SK-N-MC (cell line): ENCODE results near the gene ARSB.

Experiments used
- EZH2 ChIP-seq: fragments of 200-600 bp; sonication (generic); IDR thresholded peaks from one replicate; pipeline ENCODE4 v1.6.1; 2017; ENCODE audit warnings: antibody characterized with exemption
- POLR2AphosphoS5 ChIP-seq: IDR thresholded peaks from 2 replicates; pipeline ENCODE4 v1.6.1; 2012; ENCODE audit warnings: mild to moderate bottlenecking, low read depth, low read length, borderline replicate concordance

DNA sequence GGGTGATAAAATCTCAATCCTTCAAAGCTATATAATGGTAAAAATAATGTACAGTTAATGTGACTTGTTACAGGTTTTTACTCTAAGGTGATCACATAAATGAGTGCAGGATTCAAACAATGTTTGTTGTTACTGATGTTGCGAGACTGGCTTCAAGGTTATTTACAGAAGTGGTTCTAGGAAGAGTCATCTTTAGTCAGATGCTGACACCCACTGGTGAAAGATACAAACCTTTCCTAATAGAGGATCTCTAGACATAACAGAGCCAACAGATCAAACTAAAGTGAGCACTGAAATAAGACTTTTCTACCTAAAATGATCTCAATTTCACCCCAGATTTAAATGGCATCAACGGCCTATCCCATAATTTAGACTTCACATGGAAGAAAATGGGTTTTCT is 20.2 kb downstream of the ARSB start:
- TF ChIP-seq EZH2, result no peak
- no peak for TF ChIP-seq POLR2AphosphoS5
